Skeletal muscle cell (primary cell): Measurements from ENCODE around the gene MAP3K9.

ENCODE experiments used
- DNase-seq: peaks from one replicate; pipeline ENCODE4 v3.0.0-alpha.2; 2010; ENCODE audit warnings: low read depth
- H3K4me3 ChIP-seq: 2 replicates; pipeline ENCODE4 v1.5.1; 2011; ENCODE audit warnings: low read depth, mild to moderate bottlenecking, control low read depth, low read length, moderate library complexity

MAP3K9 gene

DNA sequence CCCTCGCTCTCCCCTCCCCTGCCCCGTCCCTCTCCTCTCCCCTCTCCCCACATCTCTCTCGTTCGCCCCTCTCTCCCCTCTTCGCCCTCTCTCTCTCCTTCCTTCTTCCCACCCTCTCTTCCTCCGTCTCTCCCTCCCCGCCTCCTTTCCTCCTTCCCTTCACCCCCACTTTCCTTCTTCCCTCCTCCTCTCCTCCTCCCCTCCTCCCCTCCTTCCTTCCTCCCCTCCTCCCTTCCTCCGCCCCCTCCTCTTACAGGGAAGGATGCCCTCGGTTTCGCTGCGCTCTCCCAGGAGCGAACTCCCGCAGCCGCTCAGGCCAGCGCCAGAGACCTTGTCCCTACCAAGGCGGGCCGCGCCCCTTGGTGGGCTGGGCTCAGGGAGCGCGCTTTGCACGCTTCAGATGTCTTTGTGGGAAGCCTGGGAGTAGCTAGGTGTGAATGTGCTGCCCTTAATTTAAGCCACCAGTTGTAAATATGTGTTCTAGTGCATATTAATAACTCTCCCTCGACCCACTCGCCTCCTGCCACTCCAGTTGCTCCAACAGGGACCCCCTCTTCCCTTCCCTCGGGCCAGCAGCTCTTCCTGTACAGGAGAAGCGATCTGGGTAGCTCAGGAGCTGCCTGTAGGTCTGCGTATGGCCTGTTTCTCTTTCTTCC, 13.3 kb upstream of the MAP3K9 start:
- peak; percentile 17 for DNase-seq
- H3K4me3 ChIP-seq, result peak overlapping the region; percentile 74

GRCh38 chr14:70821584-70822529, 12.5 kb upstream of the MAP3K9 start:
- peak; percentile 36 for DNase-seq
- peak overlapping the region; percentile 74 for H3K4me3 ChIP-seq

- H3K4me3 ChIP-seq, result no peak overlapping the region
- DNase-seq, result no peak
These were observed 7.2 kb upstream of the MAP3K9 start for GRCh38 chr14:70816525-70816924.

GRCh38 chr14:70814466-70814865, 5.2 kb upstream of the MAP3K9 start:
- H3K4me3 ChIP-seq, result no peak overlapping the region
- DNase-seq, result no peak

GRCh38 chr14:70812124-70812818, 3.0 kb upstream of the MAP3K9 start:
- H3K4me3 ChIP-seq, result no peak overlapping the region
- DNase-seq, result no peak

- H3K4me3 ChIP-seq, result no peak overlapping the region
- DNase-seq, result no peak
These were observed 2.3 kb upstream of the MAP3K9 start for GRCh38 chr14:70811578-70811977.

- H3K4me3 ChIP-seq, result no peak overlapping the region
- DNase-seq, result no peak
These were observed 1.7 kb upstream of the MAP3K9 start for GRCh38 chr14:70811050-70811449.

DNA sequence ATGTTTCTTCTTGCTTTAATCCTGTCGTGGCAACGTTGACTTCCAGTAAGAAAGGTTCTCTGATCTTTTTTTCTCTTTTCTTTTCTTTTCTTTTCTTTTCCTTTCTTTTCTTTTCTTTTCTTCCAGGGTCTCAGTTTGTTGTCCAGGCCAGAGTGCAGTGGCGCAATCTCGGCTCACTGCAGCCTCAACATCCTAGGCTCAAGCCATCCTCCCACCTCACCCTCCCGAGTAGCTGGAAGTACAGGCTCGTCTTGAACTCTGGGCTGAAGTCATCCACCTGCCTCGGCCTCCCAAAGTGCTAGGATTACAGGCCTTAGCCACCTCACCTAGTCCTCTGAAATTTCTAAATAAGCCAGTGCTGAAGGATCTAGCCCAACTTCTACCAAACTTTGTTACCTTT, 1.3 kb upstream of the MAP3K9 start:
- H3K4me3 ChIP-seq, result no peak overlapping the region
- DNase-seq, result no peak

DNA sequence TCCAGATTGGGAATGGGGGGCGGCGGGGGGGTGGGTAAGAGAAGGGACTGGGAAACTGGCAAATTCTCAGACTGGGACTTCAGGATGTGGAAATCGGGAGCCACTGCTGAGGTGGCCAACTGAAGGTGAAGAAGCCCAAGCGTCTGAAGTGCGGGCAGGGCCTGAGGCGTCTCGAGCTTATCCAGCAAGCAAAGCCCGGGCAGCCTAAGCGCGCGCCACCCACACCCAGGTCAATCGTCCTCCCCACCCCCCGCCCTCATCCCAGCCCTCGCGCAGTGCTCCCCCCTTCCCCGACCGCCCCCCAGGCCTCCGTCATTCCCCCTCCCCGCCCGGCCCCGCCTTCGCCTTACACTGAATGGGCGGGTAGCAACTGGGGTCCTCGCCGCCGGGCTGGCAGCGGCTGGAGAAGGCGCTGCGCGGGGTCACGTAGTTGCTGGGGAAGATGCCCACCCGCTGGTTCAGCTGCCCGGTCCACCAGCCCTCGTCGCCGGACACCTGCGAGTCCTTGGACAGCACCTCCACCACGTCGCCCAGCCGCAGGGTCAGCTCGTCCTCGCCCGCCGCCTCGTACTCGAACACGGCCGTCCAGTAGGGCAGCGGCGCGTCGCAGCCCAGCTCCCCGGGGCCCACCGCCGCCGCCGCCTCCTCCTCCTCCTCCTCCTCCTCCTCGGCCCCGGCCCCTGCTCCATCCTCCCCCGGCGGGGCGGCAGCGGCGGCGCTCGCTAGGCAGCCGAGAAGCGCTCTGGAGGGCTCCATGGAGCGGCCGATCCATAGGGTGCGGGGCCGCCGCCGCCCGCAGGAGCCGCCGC, 693 bp downstream of the MAP3K9 start:
- H3K4me3 ChIP-seq, result peak overlapping the region; percentile 57
- DNase-seq, result no peak

GRCh38 chr14:70807898-70808415, 1.4 kb downstream of the MAP3K9 start:
- no peak for DNase-seq
- peak overlapping the region; percentile 5 for H3K4me3 ChIP-seq

DNA sequence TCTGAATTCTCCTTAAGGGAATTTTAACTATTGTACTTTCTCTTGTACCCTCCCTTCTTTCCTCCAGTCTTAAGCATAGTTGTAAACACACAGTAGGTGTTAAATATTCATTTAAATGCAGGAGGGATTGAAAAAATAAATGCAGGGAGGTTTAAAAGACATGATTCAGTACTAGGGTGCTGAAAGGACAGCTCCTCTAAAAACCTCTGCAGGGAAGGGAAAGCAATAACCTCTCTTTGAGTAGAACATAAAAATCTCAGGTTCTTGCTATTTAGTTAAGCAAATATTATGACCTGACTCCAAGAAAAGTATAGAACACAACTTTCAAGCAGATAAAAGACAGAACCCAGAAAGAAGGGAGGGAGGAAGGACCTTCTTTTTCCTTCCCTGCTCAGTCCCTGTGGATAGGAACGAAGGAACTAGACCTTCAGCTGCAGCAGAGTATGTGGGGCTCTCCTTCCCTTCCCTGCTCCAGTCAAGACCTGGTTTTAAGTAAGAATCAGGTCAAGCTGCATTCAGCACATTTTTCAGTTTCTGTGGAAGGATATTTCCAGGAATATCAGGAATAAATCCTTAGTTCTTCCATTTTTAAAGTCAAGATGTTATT, 4.7 kb downstream of the MAP3K9 start:
- H3K4me3 ChIP-seq, result no peak overlapping the region
- no peak for DNase-seq

DNA sequence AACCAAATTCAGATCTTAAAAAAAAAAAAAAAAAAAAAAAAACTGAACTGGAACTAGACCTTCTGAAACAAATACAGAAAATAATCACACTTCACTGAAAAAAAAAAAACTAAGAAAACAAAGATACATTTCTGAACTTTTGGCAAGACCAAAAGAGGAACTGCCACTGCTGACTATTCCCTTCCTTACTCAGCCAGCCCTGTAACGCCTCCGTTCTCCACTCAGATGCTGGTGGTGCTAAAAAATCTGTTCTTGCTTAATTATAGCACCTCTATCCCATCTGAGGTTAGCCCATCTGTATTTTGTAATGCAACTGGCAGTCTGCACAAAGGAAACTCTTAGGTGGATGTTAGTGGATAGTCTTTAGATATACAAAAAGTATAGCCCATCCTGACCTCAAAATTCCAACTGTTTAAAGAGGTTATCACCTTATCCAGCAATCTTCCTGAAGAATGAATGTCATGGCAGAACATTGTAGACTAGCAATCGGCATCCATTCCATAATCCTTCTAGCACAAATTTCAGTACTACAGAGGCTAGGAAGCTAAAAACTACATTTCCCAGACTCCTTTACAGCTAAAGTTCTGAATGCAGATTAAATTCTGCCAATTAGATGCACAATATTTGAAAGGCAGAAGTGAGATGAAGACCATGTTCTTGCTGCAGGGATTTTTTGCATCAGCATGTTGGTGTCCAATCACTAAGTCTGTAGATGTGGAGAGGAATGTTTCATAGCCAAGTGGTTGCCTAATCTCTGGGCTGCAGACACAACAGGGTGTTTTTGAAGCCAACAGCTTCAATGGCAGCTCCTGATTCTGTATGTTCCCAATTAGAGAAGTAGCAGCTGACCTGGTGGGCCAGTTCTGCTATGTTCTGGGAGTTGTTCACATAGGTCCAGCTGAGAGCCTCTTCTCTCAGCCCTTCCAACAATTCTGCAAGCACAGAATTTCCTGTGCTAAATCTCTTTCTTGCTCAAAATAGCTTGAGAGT, 5.7 kb downstream of the MAP3K9 start:
- DNase-seq, result no peak

DNA sequence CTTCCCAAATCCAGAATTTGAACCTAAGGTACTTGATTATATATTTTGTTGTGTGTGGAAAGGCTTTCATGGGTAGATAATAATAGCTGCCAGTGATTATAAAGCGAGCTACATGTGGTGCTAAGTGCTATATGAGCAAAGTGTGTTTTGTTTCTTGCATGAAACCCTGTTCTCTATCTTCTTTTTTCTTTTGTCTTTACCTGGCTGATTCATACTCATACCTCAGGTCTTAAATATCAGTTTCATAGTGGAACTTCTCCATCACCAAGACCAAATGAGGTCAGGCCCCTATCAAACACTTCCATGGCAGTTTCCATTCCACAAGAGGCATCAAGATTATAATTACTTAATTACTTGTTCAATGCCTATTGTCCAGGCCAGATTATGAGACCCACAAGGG, 6.9 kb downstream of the MAP3K9 start:
- no peak overlapping the region for H3K4me3 ChIP-seq

More for the DNA sequence above, 5.7 kb downstream of the MAP3K9 start:
- H3K4me3 ChIP-seq, result no peak overlapping the region

GRCh38 chr14:70801836-70802235, 7.5 kb downstream of the MAP3K9 start:
- DNase-seq, result no peak
- no peak overlapping the region for H3K4me3 ChIP-seq

More for the DNA sequence above, 6.9 kb downstream of the MAP3K9 start:
- no peak for DNase-seq

GRCh38 chr14:70796551-70796950, 12.8 kb downstream of the MAP3K9 start:
- no peak for DNase-seq
- no peak overlapping the region for H3K4me3 ChIP-seq

DNA sequence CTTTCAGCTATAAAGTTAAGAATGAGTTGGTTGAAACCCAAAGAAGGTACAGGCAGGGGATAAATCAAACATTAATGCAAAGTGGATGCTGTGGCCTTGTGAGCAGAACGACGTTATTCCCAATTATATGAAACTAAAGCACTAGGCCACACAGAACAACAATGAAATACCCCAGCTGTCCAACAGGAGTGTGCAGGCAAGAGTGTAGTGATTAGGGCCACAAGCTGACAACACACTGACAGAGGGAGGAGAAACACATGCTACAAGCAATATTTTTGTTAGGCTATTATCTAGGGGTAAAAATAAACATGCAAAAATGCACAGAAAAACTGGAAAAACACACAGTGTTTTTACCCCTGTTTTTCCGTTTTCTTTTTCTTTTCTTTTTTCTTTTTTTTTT, 15.0 kb downstream of the MAP3K9 start:
- no peak overlapping the region for H3K4me3 ChIP-seq
- DNase-seq, result no peak

DNA sequence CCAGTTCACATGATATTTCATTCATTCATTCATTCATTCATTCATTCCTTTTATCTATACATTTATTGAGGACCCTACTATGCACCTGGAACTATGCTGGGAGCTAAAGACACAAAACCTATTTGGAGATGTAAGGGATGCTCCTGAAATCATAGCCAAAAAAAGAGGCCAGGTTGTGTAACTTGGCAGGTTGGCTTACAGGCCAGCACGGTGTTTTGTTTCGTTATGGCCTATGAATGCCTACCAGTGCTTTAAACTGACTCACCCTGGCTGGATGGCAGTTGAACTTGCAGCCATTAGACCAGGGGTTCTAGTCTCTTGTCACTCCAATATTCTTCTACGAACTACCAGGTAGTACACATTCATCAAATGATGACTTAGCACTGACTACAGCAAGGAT, 15.7 kb downstream of the MAP3K9 start:
- no peak for DNase-seq
- no peak overlapping the region for H3K4me3 ChIP-seq

DNA sequence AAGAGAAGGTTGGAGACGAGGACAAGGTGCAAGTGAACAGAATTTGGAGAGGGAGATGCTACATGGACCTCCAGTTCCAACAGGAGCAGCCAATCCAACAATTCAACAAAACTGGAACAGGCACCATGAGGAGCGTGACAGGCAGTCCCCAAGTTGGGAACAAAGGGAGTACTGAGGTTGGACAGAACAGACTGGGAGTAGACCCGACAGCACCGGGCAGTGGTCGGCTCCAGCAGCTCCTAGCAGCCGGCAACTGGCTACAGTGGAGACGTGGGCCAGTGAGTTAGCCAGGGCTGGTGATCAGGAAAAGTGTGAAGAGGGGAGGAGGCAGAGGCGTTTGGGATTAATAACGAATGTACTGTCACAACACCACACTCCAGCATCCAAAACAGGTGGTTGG, 16.4 kb downstream of the MAP3K9 start:
- no peak overlapping the region for H3K4me3 ChIP-seq
- no peak for DNase-seq
